GM21360 (cell line): Measurements from ENCODE around the gene SLC35B2.

Experiments
- ATAC-seq: cut with Tn5 transposase; IDR thresholded peaks from one replicate; pipeline ENCODE4 v1.9.1; 2021; ENCODE audit warnings: mild to moderate bottlenecking, moderate library complexity; ENCODE audit not compliant: unreplicated experiment

The SLC35B2 gene

GRCh38 chr6:44255105-44255808 is 2.1 kb downstream of the SLC35B2 start:
- no peak for ATAC-seq

DNA sequence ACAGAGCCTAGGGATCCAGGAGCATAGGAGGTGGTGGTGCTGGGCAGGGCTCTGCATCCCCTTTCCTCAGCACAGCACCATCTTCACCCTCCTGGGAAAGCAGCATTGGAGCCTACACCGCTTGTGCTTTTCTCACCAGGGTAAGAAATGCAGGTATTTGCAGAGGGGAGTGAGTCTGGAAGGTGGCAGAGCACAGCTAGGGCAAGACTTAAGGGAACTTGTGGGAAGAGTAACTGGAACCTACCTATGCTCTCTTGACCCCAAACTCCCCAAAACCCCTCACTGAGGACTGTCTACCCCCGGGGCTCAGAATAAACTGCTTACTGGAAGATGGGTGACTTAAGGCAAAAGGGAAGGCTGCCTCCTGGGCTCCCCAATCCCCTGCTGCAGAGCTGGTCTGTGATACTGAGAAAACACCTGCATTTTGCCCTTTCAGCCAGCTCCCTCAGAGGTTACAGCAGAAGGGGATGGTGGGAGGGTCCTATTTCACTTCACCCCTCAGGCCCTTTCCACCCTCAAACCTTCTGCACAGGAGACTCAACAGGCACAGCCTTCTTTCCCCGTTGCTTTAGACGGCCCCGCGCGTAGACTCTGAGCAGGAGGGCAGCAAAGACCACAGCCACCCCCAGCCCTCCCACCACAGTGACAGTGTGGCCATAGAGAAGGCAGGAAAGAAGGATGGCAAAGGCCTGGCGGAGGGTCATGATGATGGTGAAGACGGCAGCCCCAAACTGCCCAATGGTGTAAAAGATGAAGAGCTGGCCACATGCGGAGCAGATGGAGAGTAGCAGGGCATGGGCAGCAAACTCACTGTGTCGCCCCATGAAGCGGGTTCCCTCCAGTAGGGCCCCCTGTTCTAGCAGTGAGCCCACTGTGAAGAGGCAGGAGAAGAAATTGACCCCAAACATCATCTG is 2.9 kb downstream of the SLC35B2 start:
- no peak for ATAC-seq

GRCh38 chr6:44253307-44254101 is 3.8 kb downstream of the SLC35B2 start:
- ATAC-seq: no peak

DNA sequence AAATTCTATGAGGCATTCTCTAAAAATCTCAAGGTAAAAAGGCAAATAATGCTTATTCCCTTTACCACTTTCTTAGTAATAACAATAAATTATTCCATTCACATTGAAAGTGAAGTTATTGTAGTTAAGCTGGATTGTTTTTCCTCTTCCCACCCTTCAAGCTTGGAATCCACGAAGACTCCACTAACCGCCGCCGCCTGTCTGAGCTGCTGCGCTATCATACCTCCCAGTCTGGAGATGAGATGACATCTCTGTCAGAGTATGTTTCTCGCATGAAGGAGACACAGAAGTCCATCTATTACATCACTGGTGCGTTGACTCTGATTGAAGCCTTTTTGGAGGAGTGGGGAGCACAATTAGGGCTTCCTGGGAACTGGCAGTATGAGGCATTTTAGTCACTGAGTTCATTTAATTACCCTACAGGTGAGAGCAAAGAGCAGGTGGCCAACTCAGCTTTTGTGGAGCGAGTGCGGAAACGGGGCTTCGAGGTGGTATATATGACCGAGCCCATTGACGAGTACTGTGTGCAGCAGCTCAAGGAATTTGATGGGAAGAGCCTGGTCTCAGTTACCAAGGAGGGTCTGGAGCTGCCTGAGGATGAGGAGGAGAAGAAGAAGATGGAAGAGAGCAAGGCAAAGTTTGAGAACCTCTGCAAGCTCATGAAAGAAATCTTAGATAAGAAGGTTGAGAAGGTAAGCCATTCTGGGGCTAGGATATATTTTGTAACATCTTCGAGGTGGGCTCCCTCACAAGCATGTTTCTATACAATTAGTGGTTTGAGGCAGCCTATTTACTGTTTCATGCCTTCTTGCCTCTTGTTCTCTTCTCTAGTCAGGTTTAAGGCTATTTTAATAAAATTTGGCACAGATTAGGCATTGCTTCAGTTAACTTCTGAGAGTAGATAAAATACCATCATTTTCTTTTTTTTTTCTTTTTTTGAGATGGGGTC is 5.5 kb downstream of the SLC35B2 start:
- no peak for ATAC-seq

- ATAC-seq: no peak
These were observed 6.6 kb downstream of the SLC35B2 start for GRCh38 chr6:44250718-44251123.

DNA sequence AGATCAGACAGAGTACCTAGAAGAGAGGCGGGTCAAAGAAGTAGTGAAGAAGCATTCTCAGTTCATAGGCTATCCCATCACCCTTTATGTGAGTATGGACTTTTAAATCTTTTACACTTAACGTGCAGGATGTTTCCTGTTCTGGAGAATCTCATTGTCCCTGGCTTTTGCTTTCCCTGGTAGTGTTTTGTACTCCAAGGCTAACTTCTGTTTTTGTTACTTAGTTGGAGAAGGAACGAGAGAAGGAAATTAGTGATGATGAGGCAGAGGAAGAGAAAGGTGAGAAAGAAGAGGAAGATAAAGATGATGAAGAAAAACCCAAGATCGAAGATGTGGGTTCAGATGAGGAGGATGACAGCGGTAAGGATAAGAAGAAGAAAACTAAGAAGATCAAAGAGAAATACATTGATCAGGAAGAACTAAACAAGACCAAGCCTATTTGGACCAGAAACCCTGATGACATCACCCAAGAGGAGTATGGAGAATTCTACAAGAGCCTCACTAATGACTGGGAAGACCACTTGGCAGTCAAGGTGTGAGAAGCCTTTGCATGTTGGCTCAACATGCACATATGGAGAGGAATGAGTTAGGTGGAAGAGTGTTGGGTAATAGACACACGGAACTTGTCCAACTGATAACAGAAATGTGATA is 7.1 kb downstream of the SLC35B2 start:
- no peak for ATAC-seq

GRCh38 chr6:44249082-44249748 is 8.1 kb downstream of the SLC35B2 start:
- no peak for ATAC-seq

DNA sequence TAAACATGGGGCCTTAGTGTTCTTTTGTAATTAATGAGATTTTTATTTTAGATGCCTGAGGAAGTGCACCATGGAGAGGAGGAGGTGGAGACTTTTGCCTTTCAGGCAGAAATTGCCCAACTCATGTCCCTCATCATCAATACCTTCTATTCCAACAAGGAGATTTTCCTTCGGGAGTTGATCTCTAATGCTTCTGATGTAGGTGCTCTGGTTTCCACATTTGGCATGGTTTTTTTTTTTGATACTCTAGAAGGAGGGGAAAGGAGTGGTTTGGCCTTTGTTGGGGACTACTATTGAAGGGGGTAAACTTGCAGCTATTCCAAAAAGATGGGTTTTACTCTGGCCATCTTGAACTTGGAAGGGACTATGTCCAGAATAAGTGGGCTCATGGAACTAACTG is 8.7 kb downstream of the SLC35B2 start:
- ATAC-seq: no peak

DNA sequence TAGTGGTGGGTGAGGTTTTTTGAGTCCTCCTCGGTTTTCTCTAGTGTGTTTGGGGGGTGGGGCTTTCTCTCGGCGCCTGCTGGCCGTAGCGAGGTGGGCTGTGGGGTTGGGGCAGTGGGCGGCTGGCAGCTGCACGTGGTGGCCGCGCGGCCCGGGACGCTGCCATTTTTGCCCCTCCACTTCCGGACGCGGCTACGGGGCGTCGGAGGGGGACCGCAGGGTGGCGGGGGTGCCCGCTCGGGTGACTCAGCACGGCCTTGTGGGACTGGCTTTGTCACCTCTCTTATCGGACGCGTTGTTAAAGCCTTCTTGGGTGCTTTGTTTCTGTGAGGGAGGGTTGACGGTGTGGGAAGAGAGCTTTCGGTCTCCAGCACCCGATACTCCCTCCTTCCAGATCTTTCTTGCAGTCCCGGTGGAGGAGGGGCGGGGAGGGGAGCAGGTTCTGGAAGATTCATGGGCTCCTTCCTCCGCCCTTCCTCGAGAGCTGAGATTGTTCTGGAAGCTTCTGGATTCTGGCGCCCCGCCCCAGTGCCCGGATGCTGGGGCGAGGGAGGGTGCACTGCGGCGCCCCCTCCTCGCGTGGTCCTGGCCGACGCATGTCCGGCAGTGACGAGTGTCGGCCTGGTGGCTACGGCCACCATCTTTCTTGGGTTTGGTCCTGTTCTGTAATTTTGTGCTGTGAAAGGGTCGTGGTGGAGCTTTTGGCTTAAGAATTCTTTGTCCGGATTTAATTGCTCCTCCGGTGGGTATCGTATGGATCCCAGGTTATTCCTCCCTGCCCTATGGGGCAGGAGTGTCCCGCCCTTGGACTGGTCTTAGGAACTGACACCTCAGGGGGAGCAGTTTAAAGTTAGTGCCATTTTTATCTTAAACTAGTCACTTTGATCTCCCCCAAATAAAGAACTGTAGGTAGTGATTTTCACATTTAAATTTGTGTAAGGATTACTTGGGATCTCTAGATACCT is 9.7 kb downstream of the SLC35B2 start:
- peak; percentile 17 for ATAC-seq

- ATAC-seq: peak; percentile 59
These were observed 10.5 kb downstream of the SLC35B2 start, which contains the start of gene HSP90AB1 for GRCh38 chr6:44246663-44247337. TSS of gene HSP90AB1 (plus strand) at chr6:44247101. CDS start at chr6:44248630, 1,529 bp downstream.

DNA sequence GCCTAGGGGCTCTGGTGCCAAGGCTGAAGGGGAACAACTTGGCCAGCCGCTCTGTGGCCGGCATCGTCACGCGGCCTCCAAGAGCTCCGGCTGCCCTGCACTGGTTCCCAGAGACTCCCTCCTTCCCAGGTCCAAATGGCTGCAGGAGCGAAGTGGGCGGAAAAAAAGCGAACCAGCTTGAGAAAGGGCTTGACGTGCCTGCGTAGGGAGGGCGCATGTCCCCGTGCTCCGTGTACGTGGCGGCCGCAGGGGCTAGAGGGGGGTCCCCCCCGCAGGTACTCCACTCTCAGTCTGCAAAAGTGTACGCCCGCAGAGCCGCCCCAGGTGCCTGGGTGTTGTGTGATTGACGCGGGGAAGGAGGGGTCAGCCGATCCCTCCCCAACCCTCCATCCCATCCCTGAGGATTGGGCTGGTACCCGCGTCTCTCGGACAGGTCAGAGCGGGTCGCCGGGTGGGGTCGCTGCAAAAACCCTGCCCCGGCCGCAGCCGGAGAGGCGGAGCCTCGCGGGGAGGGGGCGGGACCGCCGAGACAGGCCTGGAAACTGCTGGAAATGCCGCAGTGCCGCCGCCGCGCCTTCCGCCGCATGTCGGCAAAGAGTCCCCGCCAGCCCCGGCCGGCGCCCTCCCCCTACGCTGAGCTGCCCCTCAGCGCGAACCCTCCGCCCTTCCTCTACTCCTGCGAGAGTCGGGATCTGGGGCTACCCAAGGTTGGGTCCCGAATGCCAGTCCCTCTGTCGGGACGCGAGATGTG is 11.2 kb downstream of the SLC35B2 start:
- peak; percentile 43 for ATAC-seq

DNA sequence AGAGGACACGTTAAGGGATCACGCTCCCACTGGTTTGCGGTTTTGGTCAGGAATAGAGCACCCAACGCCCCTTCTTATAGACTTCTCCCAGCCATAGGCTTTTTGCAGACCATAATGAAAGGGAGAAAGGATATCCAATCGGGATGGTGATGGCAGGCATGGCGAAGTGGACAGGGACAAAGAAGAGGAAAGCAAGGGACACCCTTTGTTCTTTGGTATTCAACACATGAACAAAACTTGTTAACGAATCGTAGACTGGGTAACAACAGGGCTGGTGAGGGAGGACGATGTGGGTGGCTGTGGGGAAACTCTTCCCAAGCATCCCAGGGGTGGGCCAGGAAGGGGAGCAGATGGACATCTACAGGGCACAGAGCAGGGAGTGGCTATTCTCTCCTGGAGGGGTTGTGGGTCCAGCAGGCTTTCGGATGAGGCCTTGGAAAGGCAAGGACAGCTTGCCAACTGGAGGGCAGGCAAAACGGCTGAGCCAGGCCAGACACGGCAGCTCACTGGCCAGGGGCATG is 11.9 kb downstream of the SLC35B2 start:
- ATAC-seq: no peak

DNA sequence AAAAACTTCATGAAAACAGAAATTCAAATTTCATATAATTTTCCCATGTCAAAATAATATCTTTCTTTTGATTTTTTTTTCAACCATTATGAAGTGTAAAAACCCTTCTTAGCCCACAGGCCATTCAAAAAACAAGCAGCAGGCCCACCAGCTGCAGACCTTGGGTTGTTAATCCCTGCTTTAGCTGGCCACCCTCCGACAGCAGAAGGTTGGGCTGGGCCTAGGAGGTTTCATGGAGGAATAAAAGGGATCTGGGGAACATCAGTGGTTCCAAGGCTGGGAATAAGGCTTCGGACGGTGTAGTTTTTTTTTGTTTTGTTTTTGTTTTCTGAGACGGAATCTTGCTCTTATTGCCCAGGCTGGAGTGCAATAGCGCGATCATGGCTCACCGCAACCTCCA is 14.0 kb downstream of the SLC35B2 start:
- no peak for ATAC-seq

DNA sequence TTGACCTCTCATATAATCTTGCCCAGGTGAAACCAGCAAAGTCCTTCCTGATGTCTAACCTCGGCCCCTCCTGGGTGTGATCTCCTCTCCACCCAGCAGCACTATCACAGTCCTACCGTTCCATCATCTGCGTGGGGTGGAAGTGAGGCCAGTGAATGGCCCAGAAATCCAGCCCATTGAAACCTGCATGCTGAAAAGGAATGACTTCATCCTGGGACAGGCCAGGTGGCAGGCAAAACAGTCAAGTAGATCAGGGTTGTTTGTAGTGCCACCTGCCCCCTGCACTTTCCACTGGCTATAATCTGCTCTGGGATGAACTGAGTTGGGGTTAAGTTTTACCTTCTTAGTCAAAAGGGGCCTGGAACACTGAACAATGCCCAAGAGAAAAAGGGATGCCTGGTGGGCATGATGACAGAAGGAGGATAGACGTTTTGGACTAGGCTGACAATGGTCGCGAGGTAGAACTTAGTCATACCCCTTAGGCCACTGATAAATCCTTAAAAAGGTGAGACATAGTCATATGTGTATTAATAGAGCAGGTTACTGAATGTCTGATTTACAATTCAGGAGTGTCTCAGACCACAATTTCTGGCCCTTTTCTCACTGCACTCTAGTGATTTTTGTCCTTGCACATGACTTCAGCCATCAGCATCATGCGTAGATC is 18.5 kb downstream of the SLC35B2 start:
- no peak for ATAC-seq

- ATAC-seq: peak; percentile 68
These were observed 19.4 kb downstream of the SLC35B2 start for GRCh38 chr6:44237813-44238433.
